ENCODE data around the gene CYP2F1. TPM values are rescaled to one million over a fixed set of nuclear protein-coding genes. Genes with fewer than 3 reads are reported as not detected.
"Not testable (repeated sequence)": the region's sequence is repeated elsewhere in the genome, so short reads cannot be mapped to it uniquely, and the experiment has no call there.

The CYP2F1 gene
- total RNA-seq (2014; rRNA removed; shearing (Covaris generic); ENCODE audit: low replicate concordance) = not detected in 2 replicates

- Histone ChIP-seq H3K36me3 (no peaks in the 10 kb centered on the region), H3K4me3 (no peak within 1 kb of the TSS), H3K9me3 (no peaks in the 10 kb centered on the region), H3K27me3 (peaks cover 6% of the 10 kb centered on the region; the same call in 1 of the 2 replicates)
- no peak for DNase-seq
Observed at GRCh38 chr19:41114132-41114531, at the start of gene CYP2F1. Gene CYP2F1 (plus strand): TSS chr19:41114432. CDS start chr19:41116189, 1,757 bp downstream.

- Histone ChIP-seq H3K27me3 (peaks cover 73% of the 10 kb centered on the region), H3K36me3 (no peaks in the 10 kb centered on the region), H3K9me3 (peaks cover 2% of the 10 kb centered on the region), H3K4me3 (no peak overlapping the region)
- peak; percentile 10 for DNase-seq
Observed at GRCh38 chr19:41064974-41065569, 49.2 kb upstream of the CYP2F1 start.

- no peak overlapping the region for H3K4me3 ChIP-seq
- peaks cover 8% of the 10 kb centered on the region for H3K9me3 ChIP-seq
- H3K36me3 ChIP-seq = no peaks in the 10 kb centered on the region
Observed at GRCh38 chr19:41076286-41076685, 37.9 kb upstream of the CYP2F1 start.

GRCh38 chr19:41083516-41083915, 30.7 kb upstream of the CYP2F1 start:
- no peaks in the 10 kb centered on the region for H3K36me3 ChIP-seq
- H3K27me3 ChIP-seq = peaks cover 22% of the 10 kb centered on the region
- H3K9me3 ChIP-seq = peaks cover 5% of the 10 kb centered on the region; the same call in 1 of the 2 replicates
- no peak for DNase-seq
- no peak overlapping the region for H3K4me3 ChIP-seq

More at GRCh38 chr19:41076286-41076685, 37.9 kb upstream of the CYP2F1 start:
- peaks cover 47% of the 10 kb centered on the region for H3K27me3 ChIP-seq
- DNase-seq = no peak

- H3K4me3 ChIP-seq = no peak overlapping the region
- no peaks in the 10 kb centered on the region for H3K9me3 ChIP-seq
- no peaks in the 10 kb centered on the region for H3K36me3 ChIP-seq
- peaks cover 33% of the 10 kb centered on the region for H3K27me3 ChIP-seq
- no peak for DNase-seq
Observed at GRCh38 chr19:41085748-41086415, 28.4 kb upstream of the CYP2F1 start.

- Histone ChIP-seq H3K4me3 (no peak within 1 kb of the TSS), H3K27me3 (peaks cover 49% of the 10 kb centered on the region), H3K36me3 (no peaks in the 10 kb centered on the region), H3K9me3 (no peaks in the 10 kb centered on the region)
- DNase-seq = no peak
Observed at GRCh38 chr19:41088151-41088550, 26.1 kb upstream of the CYP2F1 start, which contains the start of gene CYP2A13. Gene CYP2A13 (plus strand): TSS chr19:41088451. CDS start chr19:41088472, 21 bp downstream.

- peaks cover 51% of the 10 kb centered on the region for H3K27me3 ChIP-seq
- H3K4me3 ChIP-seq = no peak overlapping the region
- no peaks in the 10 kb centered on the region for H3K36me3 ChIP-seq
- no peak for DNase-seq
- no peaks in the 10 kb centered on the region for H3K9me3 ChIP-seq
Observed at GRCh38 chr19:41089959-41090358, 24.3 kb upstream of the CYP2F1 start.

- no peak for DNase-seq
- Histone ChIP-seq H3K4me3 (no peak overlapping the region), H3K9me3 (0 out of 2 replicates have a peak, but pooled peaks cover 2% of the 10 kb centered on the region), H3K27me3 (peaks cover 46% of the 10 kb centered on the region), H3K36me3 (no peaks in the 10 kb centered on the region)
Observed at GRCh38 chr19:41095703-41096102, 18.5 kb upstream of the CYP2F1 start.

- Histone ChIP-seq H3K36me3 (no peaks in the 10 kb centered on the region), H3K9me3 (peaks cover 5% of the 10 kb centered on the region), H3K27me3 (peaks cover 41% of the 10 kb centered on the region), H3K4me3 (no peak overlapping the region)
- DNase-seq = no peak
Observed at GRCh38 chr19:41096353-41096752, 17.9 kb upstream of the CYP2F1 start.

- DNase-seq = no peak
- H3K27me3 ChIP-seq = peaks cover 35% of the 10 kb centered on the region
- H3K9me3 ChIP-seq = peaks cover 15% of the 10 kb centered on the region
- no peaks in the 10 kb centered on the region for H3K36me3 ChIP-seq
- no peak overlapping the region for H3K4me3 ChIP-seq
Observed at GRCh38 chr19:41097302-41097701, 16.9 kb upstream of the CYP2F1 start.

- H3K27me3 ChIP-seq = peaks cover 24% of the 10 kb centered on the region
- no peaks in the 10 kb centered on the region for H3K36me3 ChIP-seq
- peaks cover 19% of the 10 kb centered on the region for H3K9me3 ChIP-seq
- H3K4me3 ChIP-seq = no peak overlapping the region
- no peak for DNase-seq
Observed at GRCh38 chr19:41098762-41099161, 15.5 kb upstream of the CYP2F1 start.

- H3K4me3 ChIP-seq, DNase-seq, H3K36me3 ChIP-seq: not testable (repeated sequence)
- H3K27me3 ChIP-seq = peaks cover 20% of the 10 kb centered on the region
- H3K9me3 ChIP-seq = peaks cover 23% of the 10 kb centered on the region
Observed at GRCh38 chr19:41102210-41102609, 12.0 kb upstream of the CYP2F1 start.

- H3K27me3 ChIP-seq = peaks cover 8% of the 10 kb centered on the region
- no peak overlapping the region for H3K4me3 ChIP-seq
- no peak for DNase-seq
- H3K9me3 ChIP-seq = peaks cover 20% of the 10 kb centered on the region
- no peaks in the 10 kb centered on the region for H3K36me3 ChIP-seq
Observed at GRCh38 chr19:41106177-41106576, 8.1 kb upstream of the CYP2F1 start.

GRCh38 chr19:41111296-41111695, 2.9 kb upstream of the CYP2F1 start:
- Histone ChIP-seq H3K27me3 (peaks cover 9% of the 10 kb centered on the region; the same call in 1 of the 2 replicates), H3K36me3 (no peaks in the 10 kb centered on the region), H3K4me3 (no peak overlapping the region), H3K9me3 (no peaks in the 10 kb centered on the region)
- DNase-seq = no peak

GRCh38 chr19:41111750-41112295, 2.4 kb upstream of the CYP2F1 start:
- no peaks in the 10 kb centered on the region for H3K36me3 ChIP-seq
- DNase-seq = no peak

GRCh38 chr19:41112728-41113290, 1.4 kb upstream of the CYP2F1 start:
- Histone ChIP-seq H3K9me3 (no peaks in the 10 kb centered on the region), H3K36me3 (no peaks in the 10 kb centered on the region), H3K4me3 (no peak overlapping the region), H3K27me3 (peaks cover 6% of the 10 kb centered on the region; the same call in 1 of the 2 replicates)
- DNase-seq = no peak

More at GRCh38 chr19:41111750-41112295, 2.4 kb upstream of the CYP2F1 start:
- no peaks in the 10 kb centered on the region for H3K9me3 ChIP-seq
- no peak overlapping the region for H3K4me3 ChIP-seq
- H3K27me3 ChIP-seq = peaks cover 6% of the 10 kb centered on the region; the same call in 1 of the 2 replicates

GRCh38 chr19:41116261-41116660, 2.0 kb downstream of the CYP2F1 start:
- H3K27me3 ChIP-seq = peaks cover 6% of the 10 kb centered on the region; the same call in 1 of the 2 replicates
- DNase-seq = no peak
- no peaks in the 10 kb centered on the region for H3K9me3 ChIP-seq
- no peaks in the 10 kb centered on the region for H3K36me3 ChIP-seq
- no peak overlapping the region for H3K4me3 ChIP-seq

Data from MG63 (cell line).